SK-N-SH (cell line): ENCODE results near the gene AMACR. TPM values are rescaled to one million over a fixed set of nuclear protein-coding genes. Genes with fewer than 3 reads are reported as not detected.

Experiments
- CTCF ChIA-PET: fragments of 300-600, 350-600 bp; formaldehyde crosslinking; extraction: SDS; loops from one replicate; lab custom pipeline; 2021; lab: Yijun Ruan, JAX
- POLR2A ChIA-PET: fragments of 350-600 bp; sonication (Branson Sonifier 250); formaldehyde crosslinking; extraction: SDS; loops from one replicate; lab custom pipeline; 2020; ENCODE audit warnings: antibody characterized with exemption, inconsistent platforms; lab: Yijun Ruan, JAX
- DNase-seq: peaks from one replicate; pipeline ENCODE4 v3.0.0; 2012
- H2AFZ ChIP-seq: fragments of 200-600 bp; sonication (generic); 2 replicates; pipeline ENCODE4 v1.8.1; 2016; ENCODE audit warnings: antibody characterized with exemption, mild to moderate bottlenecking, low read depth
- H3F3A ChIP-seq: fragments of 200-600 bp; sonication (generic); replicated peaks from 2 replicates; pipeline ENCODE3; 2016; ENCODE audit warnings: antibody characterized with exemption, mild to moderate bottlenecking; ENCODE audit not compliant: insufficient read depth
- H3K27ac ChIP-seq, 2 experiments: fragments of 200-500 bp in 1 of 2; fragments of 200-600 bp in 1 of 2; sonication (Bioruptor generic) in 1 of 2; sonication (generic), shearing (Covaris generic) in 1 of 2; 2 replicates each; pipeline versions ENCODE4 v1.5.1 to v1.6.1; 2014 to 2016; ENCODE audit warnings: low read depth in 2 of 2, inconsistent platforms in 1 of 2, low read length in 1 of 2, mild to moderate bottlenecking in 1 of 2, mixed read lengths in 1 of 2
- H3K27me3 ChIP-seq: fragments of 200-600 bp; sonication (generic), shearing (Covaris generic); 2 replicates; pipeline ENCODE4 v1.6.1; 2016; ENCODE audit warnings: mixed run types; ENCODE audit not compliant: insufficient read depth
- H3K36me3 ChIP-seq, 2 experiments: fragments of 200-500 bp in 1 of 2; fragments of 200-600 bp in 1 of 2; sonication (Bioruptor generic) in 1 of 2; sonication (generic) in 1 of 2; replicated peaks in 1 of 2; 2 replicates each; pipeline versions ENCODE3 to v1.5.1; 2014 to 2016; ENCODE audit warnings: low read length in 1 of 2, mild to moderate bottlenecking in 1 of 2; ENCODE audit not compliant: insufficient read depth in 2 of 2, control insufficient read depth in 1 of 2
- H3K4me1 ChIP-seq, 2 experiments: fragments of 200-500 bp in 1 of 2; fragments of 200-600 bp in 1 of 2; sonication (Bioruptor generic) in 1 of 2; sonication (generic), shearing (Covaris generic) in 1 of 2; 2 replicates each; pipeline versions ENCODE4 v1.5.1 to v1.6.1; 2014 to 2016; ENCODE audit warnings: low read depth in 1 of 2, low read length in 1 of 2, mixed run types in 1 of 2; ENCODE audit not compliant: insufficient read depth in 2 of 2, control insufficient read depth in 1 of 2
- H3K4me2 ChIP-seq: fragments of 200-600 bp; sonication (generic), shearing (Covaris generic); 2 replicates; pipeline ENCODE4 v1.6.1; 2017; ENCODE audit warnings: mixed run types
- H3K4me3 ChIP-seq, 2 experiments: fragments of 200-500 bp in 1 of 2; fragments of 200-600 bp in 1 of 2; sonication (Bioruptor generic) in 1 of 2; sonication (generic), shearing (Covaris generic) in 1 of 2; 2 replicates each; pipeline versions ENCODE4 v1.5.1 to v1.8.1; 2014 to 2016; ENCODE audit warnings: low read depth in 2 of 2, inconsistent platforms in 1 of 2, low read length in 1 of 2, mild to moderate bottlenecking in 1 of 2, mixed read lengths in 1 of 2, moderate library complexity in 1 of 2
- H3K79me2 ChIP-seq: fragments of 200-600 bp; sonication (generic); 2 replicates; pipeline ENCODE4 v1.8.1; 2017; ENCODE audit warnings: mild to moderate bottlenecking; ENCODE audit not compliant: insufficient read depth
- H3K9ac ChIP-seq: fragments of 200-600 bp; sonication (generic); 2 replicates; pipeline ENCODE4 v1.6.1; 2017; ENCODE audit warnings: mixed run types
- H3K9me2 ChIP-seq: fragments of 200-600 bp; sonication (generic); 2 replicates; pipeline ENCODE4 v1.6.1; 2017; ENCODE audit warnings: mixed run types
- H3K9me3 ChIP-seq: fragments of 200-600 bp; sonication (generic); 2 replicates; pipeline ENCODE4 v1.6.1; 2017; ENCODE audit warnings: mixed run types, mild to moderate bottlenecking, moderate library complexity
- H4K20me1 ChIP-seq: fragments of 200-600 bp; sonication (generic); 2 replicates; pipeline ENCODE4 v1.6.1; 2017; ENCODE audit warnings: mild to moderate bottlenecking, mixed run types; ENCODE audit not compliant: insufficient read depth
- WGBS: methylation state at CpG from one replicate; pipeline ENCODE4 v1.1.6; 2017; ENCODE audit warnings: low lambda C conversion rate; 5-methylcytosine and 5-hydroxymethylcytosine counted together
- polyA plus RNA-seq, 3 experiments: library from polyadenylated mRNA; depleted of rRNA; stranded (reverse); fragments of >200 nt; gene quantifications; 2 replicates each; pipeline ENCODE4 v1.2.3, GENCODE V29; 2012
- small RNA-seq, 7 experiments: library from RNA; depleted of rRNA; stranded (forward); fragments of <200 nt; gene quantifications; one replicate each; pipeline ENCODE3, GENCODE V24; 2012
- TF ChIP-seq, protein P1 (sequence below): fragments of 150-350 bp; IDR thresholded peaks from 2 replicates; pipeline ENCODE4 v1.6.1; 2017; ENCODE audit warnings: antibody characterized with exemption, low read length, low read depth, borderline replicate concordance
- TF ChIP-seq, protein P2 (sequence below): IDR thresholded peaks from 2 replicates; pipeline ENCODE4 v1.4.0; 2012; ENCODE audit warnings: low read depth

The AMACR gene
- polyA plus RNA-seq, 1 of the 3 experiments (the other 2 are of a cell fraction), result 11.8 TPM

DNA sequence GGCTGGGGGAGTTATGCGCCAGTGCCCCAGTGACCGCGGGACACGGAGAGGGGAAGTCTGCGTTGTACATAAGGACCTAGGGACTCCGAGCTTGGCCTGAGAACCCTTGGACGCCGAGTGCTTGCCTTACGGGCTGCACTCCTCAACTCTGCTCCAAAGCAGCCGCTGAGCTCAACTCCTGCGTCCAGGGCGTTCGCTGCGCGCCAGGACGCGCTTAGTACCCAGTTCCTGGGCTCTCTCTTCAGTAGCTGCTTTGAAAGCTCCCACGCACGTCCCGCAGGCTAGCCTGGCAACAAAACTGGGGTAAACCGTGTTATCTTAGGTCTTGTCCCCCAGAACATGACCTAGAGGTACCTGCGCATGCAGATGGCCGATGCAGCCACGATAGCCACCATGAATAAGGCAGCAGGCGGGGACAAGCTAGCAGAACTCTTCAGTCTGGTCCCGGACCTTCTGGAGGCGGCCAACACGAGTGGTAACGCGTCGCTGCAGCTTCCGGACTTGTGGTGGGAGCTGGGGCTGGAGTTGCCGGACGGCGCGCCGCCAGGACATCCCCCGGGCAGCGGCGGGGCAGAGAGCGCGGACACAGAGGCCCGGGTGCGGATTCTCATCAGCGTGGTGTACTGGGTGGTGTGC lies 71.4 kb downstream of the AMACR start, which contains the start of gene RXFP3:
RXFP3 (plus strand) TSS at position 6 of the 636 bp plus-strand sequence; CDS start at position 361, 355 bp downstream.
- 0 out of 2 replicates have a peak, but pooled peaks cover 4% of the 10 kb centered on the region for H4K20me1 ChIP-seq
- H2AFZ ChIP-seq, result peak within 1 kb of the TSS; percentile 44
- peak within 1 kb of the TSS; percentile 74 for H3K4me2 ChIP-seq
- no peaks in the 10 kb centered on the region for H3K79me2 ChIP-seq
- H3F3A ChIP-seq, result no peaks in the 10 kb centered on the region
- no peaks in the 10 kb centered on the region for H3K9me3 ChIP-seq
- DNase-seq, result peak; percentile 50
- H3K9me2 ChIP-seq, result no peaks in the 10 kb centered on the region
- H3K9ac ChIP-seq, result no peak within 1 kb of the TSS
- H3K36me3 ChIP-seq, result no peaks in the 10 kb centered on the region
- peaks cover 0 to 6% of the 10 kb centered on the region in 2 experiments; a peak in 1 of 4 replicates for H3K4me1 ChIP-seq
- POLR2A ChIA-PET, result no interaction called here
- H3K27me3 ChIP-seq, result peaks cover 51% of the 10 kb centered on the region
- H3K4me3 ChIP-seq, result peak within 1 kb of the TSS; percentile 37 to 60
- WGBS, result 13% methylated on average over 25 of the region's 45 CpGs
- H3K27ac ChIP-seq, result no peak within 1 kb of the TSS
- TF ChIP-seq, protein P1, sequence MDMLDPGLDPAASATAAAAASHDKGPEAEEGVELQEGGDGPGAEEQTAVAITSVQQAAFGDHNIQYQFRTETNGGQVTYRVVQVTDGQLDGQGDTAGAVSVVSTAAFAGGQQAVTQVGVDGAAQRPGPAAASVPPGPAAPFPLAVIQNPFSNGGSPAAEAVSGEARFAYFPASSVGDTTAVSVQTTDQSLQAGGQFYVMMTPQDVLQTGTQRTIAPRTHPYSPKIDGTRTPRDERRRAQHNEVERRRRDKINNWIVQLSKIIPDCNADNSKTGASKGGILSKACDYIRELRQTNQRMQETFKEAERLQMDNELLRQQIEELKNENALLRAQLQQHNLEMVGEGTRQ, result no peak
- TF ChIP-seq, protein P2, sequence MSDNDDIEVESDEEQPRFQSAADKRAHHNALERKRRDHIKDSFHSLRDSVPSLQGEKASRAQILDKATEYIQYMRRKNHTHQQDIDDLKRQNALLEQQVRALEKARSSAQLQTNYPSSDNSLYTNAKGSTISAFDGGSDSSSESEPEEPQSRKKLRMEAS, result 0 out of 2 replicates have a peak, but pooled peaks have one; percentile 6
- CTCF ChIA-PET, result interaction anchor here (0.7 to 4.4 kb wide), 13 partner anchors 9 to 862 kb away, joined by 3 to 38 read pairs (median 4); partner anchors contain the start of gene ADAMTS12

Small RNA genes within 50 kb of the gene (small RNA-seq; reads per million reads assigned to genes)
- gene AC139783.1, result 0 reads per million in 7 experiments

Other genes starting within 250 kb of the AMACR start
- gene ADAMTS12, start 116.1 kb downstream of the AMACR start, polyA plus RNA-seq (2012; rRNA removed), result 2.5 and 4.1 TPM in 2 replicates
- 0.05 TPM in 1 of 2 replicates, not detected in the other for gene RXFP3, start 71.7 kb downstream of the AMACR start, polyA plus RNA-seq (2012; rRNA removed)
- gene SLC45A2, start 23.4 kb downstream of the AMACR start, polyA plus RNA-seq (2012; rRNA removed), result 0.02 TPM in 1 of 2 replicates, not detected in the other
- 1.5 and 1.6 TPM in 2 replicates for gene C1QTNF3, start 35.2 kb upstream of the AMACR start, polyA plus RNA-seq (2012; rRNA removed)